Cardiac muscle cell (in vitro differentiated cells and primary cell): ENCODE results near the gene HNRNPUL1. TPM values are rescaled to one million over a fixed set of nuclear protein-coding genes. Genes with fewer than 3 reads are reported as not detected.

Experiments
- DNase-seq, 2 donors: peaks; one replicate each; pipeline versions ENCODE4 v3.0.0 to v3.0.0-alpha.2; 2010 to 2017; ENCODE audit warnings: low read depth in 1 of 2, low spot score in 1 of 2
- H3K27ac ChIP-seq: fragments of 200-600 bp; sonication (generic); 2 replicates; pipeline ENCODE4 v1.5.1; 2016
- H3K27me3 ChIP-seq: fragments of 200-600 bp; sonication (generic); 2 replicates; pipeline ENCODE4 v1.6.0; 2016; ENCODE audit warnings: control low read depth
- H3K36me3 ChIP-seq: fragments of 200-600 bp; sonication (generic); 2 replicates; pipeline ENCODE4 v1.5.1; 2016; ENCODE audit warnings: control low read depth
- H3K4me1 ChIP-seq: fragments of 200-600 bp; sonication (generic); 2 replicates; pipeline ENCODE4 v1.8.1; 2017; ENCODE audit warnings: low read depth, mild to moderate bottlenecking, mixed run types
- H3K4me3 ChIP-seq: fragments of 200-600 bp; sonication (generic); 2 replicates; pipeline ENCODE4 v1.5.1; 2016; ENCODE audit warnings: mild to moderate bottlenecking
- H3K9me3 ChIP-seq: fragments of 200-600 bp; sonication (generic); 2 replicates; pipeline ENCODE4 v1.5.1; 2017; ENCODE audit warnings: low read depth, mild to moderate bottlenecking, control low read depth
- CTCF ChIP-seq: IDR thresholded peaks from 2 replicates; pipeline ENCODE4 v1.5.1; 2012; ENCODE audit warnings: low read depth, mild to moderate bottlenecking, low read length
- polyA plus RNA-seq: library from polyadenylated mRNA; unstranded; fragments of >200 nt; fragmentation: Nextera tagmentation; extraction: Ambion mirVana; gene quantifications from 2 replicates; pipeline ENCODE4 v1.2.1, GENCODE V29; 2016
- total RNA-seq: library from RNA; depleted of rRNA; stranded (reverse); fragments of >200 nt; gene quantifications from 2 replicates; pipeline ENCODE4 v1.2.3, GENCODE V29; 2016

HNRNPUL1 gene
- total and polyA plus RNA-seq, 2 experiments from 2014 or later = 148 to 195 TPM

DNA sequence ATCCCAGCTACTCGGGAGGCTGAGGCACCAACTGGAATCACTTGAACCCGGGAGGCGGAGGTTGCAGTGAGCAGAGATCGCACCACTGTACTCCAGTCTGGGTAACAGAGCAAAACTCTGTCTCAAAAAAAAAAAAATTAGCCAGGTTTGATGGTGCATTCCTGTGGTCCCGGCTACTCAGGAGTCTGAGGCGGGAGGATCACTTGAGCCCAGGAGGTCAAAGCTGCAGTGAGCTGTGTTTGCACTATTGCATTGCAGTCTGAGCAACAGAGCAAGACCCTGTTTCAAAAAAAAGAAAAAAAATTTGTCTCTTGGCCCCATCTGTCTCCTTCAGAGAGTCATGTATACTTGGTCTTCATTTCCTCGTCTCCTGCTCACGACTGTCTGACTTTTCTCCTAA is 47.4 kb downstream of the HNRNPUL1 start:
- no peak for TF ChIP-seq CTCF
- Histone ChIP-seq H3K27ac (peak overlapping the region; percentile 99), H3K4me3 (no peak overlapping the region)

GRCh38 chr19:41316306-41316920 is 52.2 kb downstream of the HNRNPUL1 start:
- no peak for TF ChIP-seq CTCF
- Histone ChIP-seq H3K9me3 (no peaks in the 10 kb centered on the region), H3K27me3 (no peaks in the 10 kb centered on the region), H3K4me1 (no peaks in the 10 kb centered on the region), H3K4me3 (no peak overlapping the region), H3K36me3 (peaks cover 23% of the 10 kb centered on the region), H3K27ac (no peak overlapping the region)
- DNase-seq = no peak

More for the DNA sequence above, 47.4 kb downstream of the HNRNPUL1 start:
- DNase-seq = no peak
- Histone ChIP-seq H3K9me3 (no peaks in the 10 kb centered on the region), H3K27me3 (no peaks in the 10 kb centered on the region), H3K4me1 (peaks cover 9% of the 10 kb centered on the region), H3K36me3 (peaks cover 22% of the 10 kb centered on the region)

DNA sequence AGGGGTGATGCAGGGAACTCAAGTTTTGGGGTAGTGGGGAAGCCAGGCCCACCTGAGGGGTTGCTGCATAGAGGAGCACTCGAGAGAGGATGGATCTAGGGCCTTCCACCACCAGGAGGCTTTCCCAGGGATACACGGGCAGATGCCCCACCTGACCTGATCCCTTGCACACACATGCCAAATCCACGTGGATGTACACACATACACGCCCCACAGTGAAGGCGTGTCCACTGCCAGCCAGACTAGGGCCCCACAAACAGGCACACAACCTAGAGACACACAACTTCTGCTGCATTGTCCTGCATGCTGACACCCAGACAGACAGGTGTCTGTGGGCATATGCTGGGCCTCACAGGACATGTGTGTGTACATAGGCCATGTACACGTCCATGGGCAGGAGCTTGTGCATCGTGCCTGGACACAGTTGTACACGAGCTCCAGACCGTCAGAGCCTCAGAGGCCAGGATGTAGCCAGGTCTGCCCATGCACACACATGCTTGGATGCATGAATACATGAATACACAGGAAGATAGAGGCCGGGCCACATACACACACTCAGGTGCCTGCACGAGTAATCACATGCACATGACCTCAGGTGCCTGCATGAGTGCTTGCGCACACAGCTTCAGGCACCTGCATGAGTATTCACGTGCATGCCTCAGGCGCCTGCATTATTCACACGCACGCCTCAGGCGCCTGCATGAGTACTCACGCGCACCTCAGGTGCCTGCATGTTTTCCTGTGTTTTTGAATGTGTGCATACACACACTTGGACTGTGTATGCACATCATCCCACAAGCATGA is 54.7 kb downstream of the HNRNPUL1 start:
- TF ChIP-seq CTCF = no peak
- DNase-seq = no peak
- peaks cover 19% of the 10 kb centered on the region for H3K36me3 ChIP-seq

DNA sequence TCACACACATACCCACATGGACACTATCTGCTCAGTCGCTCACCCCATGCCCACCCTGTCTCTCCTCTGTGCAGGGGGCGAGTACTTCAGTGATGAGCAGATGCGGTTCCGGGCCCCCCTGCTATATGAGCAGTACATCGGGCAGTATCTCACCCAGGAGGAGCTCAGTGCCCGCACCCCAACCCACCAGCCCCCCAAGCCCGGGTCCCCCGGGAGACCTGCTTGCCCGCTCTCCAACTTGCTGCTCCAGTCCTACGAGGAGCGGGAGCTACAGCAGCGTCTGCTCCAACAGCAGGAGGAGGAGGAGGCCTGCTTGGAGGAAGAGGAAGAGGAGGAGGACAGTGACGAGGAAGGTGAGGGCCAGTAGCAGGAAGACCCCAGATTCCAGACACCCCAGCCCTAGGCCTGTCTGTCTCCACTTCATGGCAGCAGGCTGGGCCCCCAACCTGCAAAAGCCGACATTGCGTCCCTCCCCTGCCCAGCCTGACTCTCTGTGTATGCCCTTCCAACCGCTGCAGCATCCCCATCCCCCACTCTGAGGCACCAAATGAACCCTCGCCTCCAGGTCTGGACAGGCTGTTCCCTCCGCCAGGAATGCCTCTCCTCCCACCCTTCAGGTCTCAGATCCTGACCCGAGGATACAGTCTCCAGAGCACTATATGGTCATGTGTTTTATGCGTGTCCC is 55.5 kb downstream of the HNRNPUL1 start:
- Histone ChIP-seq H3K27me3 (no peaks in the 10 kb centered on the region), H3K9me3 (no peaks in the 10 kb centered on the region), H3K4me1 (peaks cover 21% of the 10 kb centered on the region), H3K36me3 (peaks cover 19% of the 10 kb centered on the region), H3K27ac (no peak overlapping the region), H3K4me3 (no peak overlapping the region)
- TF ChIP-seq CTCF = no peak
- no peak for DNase-seq

More for the DNA sequence above, 54.7 kb downstream of the HNRNPUL1 start:
- Histone ChIP-seq H3K4me3 (no peak overlapping the region), H3K9me3 (no peaks in the 10 kb centered on the region), H3K27me3 (no peaks in the 10 kb centered on the region), H3K4me1 (peaks cover 14% of the 10 kb centered on the region), H3K27ac (no peak overlapping the region)

DNA sequence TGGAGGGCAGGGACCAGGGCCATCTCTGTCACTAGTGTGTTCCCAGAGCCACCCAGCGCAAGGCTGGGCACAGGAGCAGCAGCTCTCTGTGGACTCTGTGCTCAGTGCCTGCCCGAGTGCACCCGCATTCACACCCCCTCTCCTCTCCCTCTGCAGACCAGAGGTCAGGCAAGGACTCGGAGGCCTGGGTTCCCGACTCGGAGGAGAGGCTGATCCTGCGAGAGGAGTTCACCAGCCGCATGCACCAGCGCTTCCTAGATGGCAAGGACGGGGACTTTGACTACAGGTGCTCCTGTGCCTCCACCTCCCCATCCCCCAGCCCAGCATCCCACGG is 56.0 kb downstream of the HNRNPUL1 start:
- Histone ChIP-seq H3K4me3 (no peak overlapping the region), H3K4me1 (peaks cover 26% of the 10 kb centered on the region), H3K27me3 (no peaks in the 10 kb centered on the region), H3K9me3 (no peaks in the 10 kb centered on the region), H3K36me3 (peaks cover 19% of the 10 kb centered on the region), H3K27ac (no peak overlapping the region)
- DNase-seq = no peak
- no peak for TF ChIP-seq CTCF
